Putamen (tissue), 1 donor: ENCODE results near the gene IL17REL.

ENCODE experiments used
- DNase-seq: peaks from one replicate; pipeline ENCODE4 v3.0.0-alpha.2; 2016; ENCODE audit warnings: low spot score

IL17REL gene

GRCh38 chr22:50046019-50046415, 33.5 kb upstream of the IL17REL start:
- DNase-seq, result no peak

GRCh38 chr22:50045211-50046018, 32.9 kb upstream of the IL17REL start:
- DNase-seq, result no peak

GRCh38 chr22:50044485-50045118, 32.0 kb upstream of the IL17REL start:
- DNase-seq, result no peak

- DNase-seq, result no peak
Measured at GRCh38 chr22:50041361-50042065, 28.9 kb upstream of the IL17REL start.

- DNase-seq, result no peak
Measured at GRCh38 chr22:50040717-50041116, 28.2 kb upstream of the IL17REL start.

- no peak for DNase-seq
Measured at GRCh38 chr22:50039669-50040443, 27.3 kb upstream of the IL17REL start.

GRCh38 chr22:50035976-50036724, 23.6 kb upstream of the IL17REL start:
- no peak for DNase-seq

- DNase-seq, result no peak
Measured at GRCh38 chr22:50035131-50035881, 22.7 kb upstream of the IL17REL start.

- no peak for DNase-seq
Measured at GRCh38 chr22:50034126-50035081, 21.8 kb upstream of the IL17REL start.

GRCh38 chr22:50032941-50033601, 20.5 kb upstream of the IL17REL start:
- no peak for DNase-seq

GRCh38 chr22:50032109-50032871, 19.7 kb upstream of the IL17REL start:
- DNase-seq, result no peak

GRCh38 chr22:50031189-50032091, 18.9 kb upstream of the IL17REL start:
- no peak for DNase-seq

- peak; percentile 56 for DNase-seq
Measured at GRCh38 chr22:50030297-50031188, 18.0 kb upstream of the IL17REL start.

- peak; percentile 72 for DNase-seq
Measured at GRCh38 chr22:50027639-50028537, 15.3 kb upstream of the IL17REL start.

- DNase-seq, result no peak
Measured at GRCh38 chr22:50025993-50026392, 13.4 kb upstream of the IL17REL start.
